ENCODE data around the gene THSD4. TPM values are rescaled to one million over a fixed set of nuclear protein-coding genes. Genes with fewer than 3 reads are reported as not detected.
"Not testable (repeated sequence)": the region's sequence is repeated elsewhere in the genome, so short reads cannot be mapped to it uniquely, and the experiment has no call there.

The THSD4 gene
- total RNA-seq, 1 donor from 2014 or later = 66.8 TPM

DNA sequence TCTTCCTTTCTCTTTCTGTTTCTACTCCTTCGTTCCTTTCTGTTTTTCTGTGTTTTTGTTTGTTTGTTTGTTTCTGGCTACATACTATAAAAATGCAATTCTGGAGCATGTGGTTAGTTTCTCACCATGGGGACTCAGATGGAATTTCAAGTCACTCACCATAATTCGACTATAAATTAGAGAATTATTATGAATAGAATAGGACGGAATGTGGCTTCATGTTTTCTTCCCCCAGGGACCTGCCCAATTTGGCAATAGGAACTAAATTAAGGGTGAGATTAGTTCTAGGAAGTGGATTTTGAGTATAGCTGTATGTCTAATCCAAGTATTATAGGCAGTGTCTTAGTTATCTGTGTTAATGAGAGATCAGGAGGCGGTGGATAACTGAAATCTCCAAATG is 96.9 kb downstream of the THSD4 start:
- Histone ChIP-seq H3K27ac (no peak overlapping the region), H3K27me3 (no peaks in the 10 kb centered on the region), H3K4me3 (no peak overlapping the region), H3K4me1 (peaks cover 11% of the 10 kb centered on the region), H3K9me3 (no peaks in the 10 kb centered on the region), H3K36me3 (no peaks in the 10 kb centered on the region)
- TF ChIP-seq, protein P1, sequence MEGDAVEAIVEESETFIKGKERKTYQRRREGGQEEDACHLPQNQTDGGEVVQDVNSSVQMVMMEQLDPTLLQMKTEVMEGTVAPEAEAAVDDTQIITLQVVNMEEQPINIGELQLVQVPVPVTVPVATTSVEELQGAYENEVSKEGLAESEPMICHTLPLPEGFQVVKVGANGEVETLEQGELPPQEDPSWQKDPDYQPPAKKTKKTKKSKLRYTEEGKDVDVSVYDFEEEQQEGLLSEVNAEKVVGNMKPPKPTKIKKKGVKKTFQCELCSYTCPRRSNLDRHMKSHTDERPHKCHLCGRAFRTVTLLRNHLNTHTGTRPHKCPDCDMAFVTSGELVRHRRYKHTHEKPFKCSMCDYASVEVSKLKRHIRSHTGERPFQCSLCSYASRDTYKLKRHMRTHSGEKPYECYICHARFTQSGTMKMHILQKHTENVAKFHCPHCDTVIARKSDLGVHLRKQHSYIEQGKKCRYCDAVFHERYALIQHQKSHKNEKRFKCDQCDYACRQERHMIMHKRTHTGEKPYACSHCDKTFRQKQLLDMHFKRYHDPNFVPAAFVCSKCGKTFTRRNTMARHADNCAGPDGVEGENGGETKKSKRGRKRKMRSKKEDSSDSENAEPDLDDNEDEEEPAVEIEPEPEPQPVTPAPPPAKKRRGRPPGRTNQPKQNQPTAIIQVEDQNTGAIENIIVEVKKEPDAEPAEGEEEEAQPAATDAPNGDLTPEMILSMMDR (IDR thresholded peaks at IDR 0.05) = no peak
- no peak for TF ChIP-seq POLR2AphosphoS5 (IDR thresholded peaks at IDR 0.05; ENCODE audit: insufficient read depth in 1 of 2, low read depth in 1 of 2)
- no peak for TF ChIP-seq POLR2A (IDR thresholded peaks at IDR 0.05)
- intact Hi-C loops (cut with DNase I) = no loop called here
- no peak for DNase-seq (ENCODE audit: extremely low spot score in 2 of 2)

DNA sequence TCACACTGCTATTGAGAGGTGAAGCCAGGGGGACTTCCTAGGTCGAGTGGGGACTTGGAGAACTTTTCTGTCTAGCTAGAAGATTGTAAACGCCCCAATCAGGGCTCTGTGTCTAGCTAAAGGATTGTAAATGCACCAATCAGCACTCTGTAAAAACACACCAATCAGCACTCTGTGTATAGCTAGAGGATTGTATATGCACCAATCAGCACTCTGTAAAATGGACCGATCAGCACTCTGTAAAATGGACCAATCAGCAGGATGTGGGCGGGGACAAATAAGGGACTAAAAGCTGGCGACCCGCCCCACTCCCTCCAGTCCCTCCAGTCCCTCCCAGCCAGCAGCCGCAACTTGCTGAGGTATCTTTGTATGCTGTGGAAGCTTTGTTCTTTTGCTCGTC is 98.7 kb downstream of the THSD4 start:
- peaks cover 22% of the 10 kb centered on the region for H3K4me1 ChIP-seq
- H3K4me3 ChIP-seq; intact Hi-C loops (cut with DNase I); H3K9me3 ChIP-seq; H3K27me3 ChIP-seq; H3K27ac ChIP-seq; H3K36me3 ChIP-seq; DNase-seq (ENCODE audit: extremely low spot score in 2 of 2): not testable (repeated sequence)

GRCh38 chr15:71215126-71215894 is 100.0 kb downstream of the THSD4 start:
- no peaks in the 10 kb centered on the region for H3K36me3 ChIP-seq
- H3K9me3 ChIP-seq = no peaks in the 10 kb centered on the region
- intact Hi-C loops (cut with DNase I) = no loop called here
- TF ChIP-seq POLR2AphosphoS5 (IDR thresholded peaks at IDR 0.05; ENCODE audit: insufficient read depth in 1 of 2, low read depth in 1 of 2) = peak in 1 of 2 donors; percentile 29
- TF ChIP-seq, protein P1 (IDR thresholded peaks at IDR 0.05) = no peak
- TF ChIP-seq POLR2A (IDR thresholded peaks at IDR 0.05) = no peak
- peaks cover 36% of the 10 kb centered on the region for H3K4me1 ChIP-seq
- H3K27me3 ChIP-seq = no peaks in the 10 kb centered on the region
- no peak overlapping the region for H3K4me3 ChIP-seq
- H3K27ac ChIP-seq = no peak overlapping the region
- no peak for DNase-seq (ENCODE audit: extremely low spot score in 2 of 2)

GRCh38 chr15:71218272-71218805 is 103.1 kb downstream of the THSD4 start:
- H3K4me1 ChIP-seq = peaks cover 38% of the 10 kb centered on the region
- H3K27ac ChIP-seq = peak overlapping the region; percentile 23
- no peaks in the 10 kb centered on the region for H3K36me3 ChIP-seq
- no peak for DNase-seq (ENCODE audit: extremely low spot score in 2 of 2)
- intact Hi-C loops (cut with DNase I) = no loop called here
- no peaks in the 10 kb centered on the region for H3K9me3 ChIP-seq
- TF ChIP-seq, protein P1 (IDR thresholded peaks at IDR 0.05) = no peak
- TF ChIP-seq POLR2AphosphoS5 (IDR thresholded peaks at IDR 0.05; ENCODE audit: insufficient read depth in 1 of 2, low read depth in 1 of 2) (no peak), POLR2A (IDR thresholded peaks at IDR 0.05) (no peak)
- H3K4me3 ChIP-seq = no peak overlapping the region
- no peaks in the 10 kb centered on the region for H3K27me3 ChIP-seq

DNA sequence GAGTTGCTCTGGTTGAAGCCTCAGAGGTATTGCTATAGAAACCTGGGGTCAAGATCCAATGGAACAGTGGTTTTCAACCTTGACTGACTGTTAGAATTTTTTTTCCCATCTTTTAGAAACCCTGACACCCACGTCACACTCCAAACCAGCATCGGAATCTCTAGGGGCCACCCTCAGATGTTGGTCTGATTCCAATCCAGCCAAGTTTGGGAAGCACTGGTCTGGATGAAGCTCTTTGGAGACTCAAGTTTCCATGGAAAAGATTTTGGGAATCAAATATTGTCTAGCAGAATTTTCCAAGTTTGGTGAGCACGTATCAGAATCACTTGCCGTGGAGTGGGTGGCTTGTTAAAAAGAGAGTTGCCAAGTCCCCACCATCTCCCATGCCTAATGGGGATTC is 103.8 kb downstream of the THSD4 start:
- H3K4me3 ChIP-seq = no peak overlapping the region
- H3K27ac ChIP-seq = no peak overlapping the region
- H3K4me1 ChIP-seq = peaks cover 43% of the 10 kb centered on the region

More for the DNA sequence above, 103.8 kb downstream of the THSD4 start:
- Histone ChIP-seq H3K36me3 (no peaks in the 10 kb centered on the region), H3K9me3 (no peaks in the 10 kb centered on the region), H3K27me3 (no peaks in the 10 kb centered on the region)
- intact Hi-C loops (cut with DNase I) = no loop called here
- DNase-seq (ENCODE audit: extremely low spot score in 2 of 2) = no peak
- TF ChIP-seq, protein P1 (IDR thresholded peaks at IDR 0.05) = no peak
